ENCODE results near the gene ELK4. TPM values are rescaled to one million over a fixed set of nuclear protein-coding genes. Genes with fewer than 3 reads are reported as not detected.

The ELK4 gene
- total and polyA plus RNA-seq, 2 experiments from 2014 or later: 5.1 to 19.7 TPM

DNA sequence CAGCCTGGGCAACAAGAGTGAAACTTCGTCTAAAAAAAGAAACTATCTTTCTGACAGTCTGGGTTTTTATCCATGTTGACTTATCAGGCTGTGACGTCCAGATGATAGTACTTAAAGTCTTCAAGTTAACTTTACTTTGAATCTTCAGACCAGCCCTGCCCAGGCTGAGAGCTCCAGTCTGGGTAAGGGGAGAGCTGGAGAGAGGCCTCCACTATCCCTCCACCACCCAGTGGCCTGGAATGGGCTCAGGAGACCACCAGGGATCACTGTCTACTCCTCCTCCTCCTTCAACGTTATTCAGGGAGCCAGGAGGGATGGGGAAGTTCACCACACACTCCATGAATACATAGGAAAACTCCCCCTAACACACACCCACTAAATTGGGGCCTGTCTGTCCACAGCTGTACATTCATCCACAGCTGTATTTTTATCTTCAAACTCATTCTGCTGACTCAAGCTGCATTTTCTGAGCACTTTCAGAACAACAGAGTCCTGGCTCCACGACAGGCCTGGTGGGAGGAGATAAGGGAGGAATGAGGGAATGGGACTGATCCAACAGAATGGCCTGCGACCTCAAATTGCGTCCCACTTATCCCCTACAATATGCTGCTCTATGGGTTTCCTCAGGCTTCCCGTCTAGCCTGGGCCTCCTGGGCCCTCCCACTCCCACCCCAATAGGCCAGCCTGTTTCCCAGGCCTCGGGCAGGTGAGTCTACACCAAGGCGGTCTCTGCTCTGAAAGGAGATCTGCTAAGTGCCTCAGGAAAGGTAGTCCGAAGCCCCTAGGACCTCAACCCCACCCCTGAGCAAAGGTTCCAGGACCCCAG lies 46.7 kb upstream of the ELK4 start:
- peaks cover 33% of the 10 kb centered on the region for H3K4me1 ChIP-seq (ENCODE audit: insufficient read depth)
- H3K36me3 ChIP-seq (ENCODE audit: insufficient read depth): no peaks in the 10 kb centered on the region
- peaks cover 4% of the 10 kb centered on the region; the same call in 1 of the 2 replicates for H4K20me1 ChIP-seq (replicated peaks; ENCODE audit: insufficient read depth)
- TF ChIP-seq, protein P1, sequence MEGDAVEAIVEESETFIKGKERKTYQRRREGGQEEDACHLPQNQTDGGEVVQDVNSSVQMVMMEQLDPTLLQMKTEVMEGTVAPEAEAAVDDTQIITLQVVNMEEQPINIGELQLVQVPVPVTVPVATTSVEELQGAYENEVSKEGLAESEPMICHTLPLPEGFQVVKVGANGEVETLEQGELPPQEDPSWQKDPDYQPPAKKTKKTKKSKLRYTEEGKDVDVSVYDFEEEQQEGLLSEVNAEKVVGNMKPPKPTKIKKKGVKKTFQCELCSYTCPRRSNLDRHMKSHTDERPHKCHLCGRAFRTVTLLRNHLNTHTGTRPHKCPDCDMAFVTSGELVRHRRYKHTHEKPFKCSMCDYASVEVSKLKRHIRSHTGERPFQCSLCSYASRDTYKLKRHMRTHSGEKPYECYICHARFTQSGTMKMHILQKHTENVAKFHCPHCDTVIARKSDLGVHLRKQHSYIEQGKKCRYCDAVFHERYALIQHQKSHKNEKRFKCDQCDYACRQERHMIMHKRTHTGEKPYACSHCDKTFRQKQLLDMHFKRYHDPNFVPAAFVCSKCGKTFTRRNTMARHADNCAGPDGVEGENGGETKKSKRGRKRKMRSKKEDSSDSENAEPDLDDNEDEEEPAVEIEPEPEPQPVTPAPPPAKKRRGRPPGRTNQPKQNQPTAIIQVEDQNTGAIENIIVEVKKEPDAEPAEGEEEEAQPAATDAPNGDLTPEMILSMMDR (conservative IDR thresholded peaks at IDR 0.05; ENCODE audit: low read depth in 2 of 2): no peak
- TF ChIP-seq, protein P2, sequence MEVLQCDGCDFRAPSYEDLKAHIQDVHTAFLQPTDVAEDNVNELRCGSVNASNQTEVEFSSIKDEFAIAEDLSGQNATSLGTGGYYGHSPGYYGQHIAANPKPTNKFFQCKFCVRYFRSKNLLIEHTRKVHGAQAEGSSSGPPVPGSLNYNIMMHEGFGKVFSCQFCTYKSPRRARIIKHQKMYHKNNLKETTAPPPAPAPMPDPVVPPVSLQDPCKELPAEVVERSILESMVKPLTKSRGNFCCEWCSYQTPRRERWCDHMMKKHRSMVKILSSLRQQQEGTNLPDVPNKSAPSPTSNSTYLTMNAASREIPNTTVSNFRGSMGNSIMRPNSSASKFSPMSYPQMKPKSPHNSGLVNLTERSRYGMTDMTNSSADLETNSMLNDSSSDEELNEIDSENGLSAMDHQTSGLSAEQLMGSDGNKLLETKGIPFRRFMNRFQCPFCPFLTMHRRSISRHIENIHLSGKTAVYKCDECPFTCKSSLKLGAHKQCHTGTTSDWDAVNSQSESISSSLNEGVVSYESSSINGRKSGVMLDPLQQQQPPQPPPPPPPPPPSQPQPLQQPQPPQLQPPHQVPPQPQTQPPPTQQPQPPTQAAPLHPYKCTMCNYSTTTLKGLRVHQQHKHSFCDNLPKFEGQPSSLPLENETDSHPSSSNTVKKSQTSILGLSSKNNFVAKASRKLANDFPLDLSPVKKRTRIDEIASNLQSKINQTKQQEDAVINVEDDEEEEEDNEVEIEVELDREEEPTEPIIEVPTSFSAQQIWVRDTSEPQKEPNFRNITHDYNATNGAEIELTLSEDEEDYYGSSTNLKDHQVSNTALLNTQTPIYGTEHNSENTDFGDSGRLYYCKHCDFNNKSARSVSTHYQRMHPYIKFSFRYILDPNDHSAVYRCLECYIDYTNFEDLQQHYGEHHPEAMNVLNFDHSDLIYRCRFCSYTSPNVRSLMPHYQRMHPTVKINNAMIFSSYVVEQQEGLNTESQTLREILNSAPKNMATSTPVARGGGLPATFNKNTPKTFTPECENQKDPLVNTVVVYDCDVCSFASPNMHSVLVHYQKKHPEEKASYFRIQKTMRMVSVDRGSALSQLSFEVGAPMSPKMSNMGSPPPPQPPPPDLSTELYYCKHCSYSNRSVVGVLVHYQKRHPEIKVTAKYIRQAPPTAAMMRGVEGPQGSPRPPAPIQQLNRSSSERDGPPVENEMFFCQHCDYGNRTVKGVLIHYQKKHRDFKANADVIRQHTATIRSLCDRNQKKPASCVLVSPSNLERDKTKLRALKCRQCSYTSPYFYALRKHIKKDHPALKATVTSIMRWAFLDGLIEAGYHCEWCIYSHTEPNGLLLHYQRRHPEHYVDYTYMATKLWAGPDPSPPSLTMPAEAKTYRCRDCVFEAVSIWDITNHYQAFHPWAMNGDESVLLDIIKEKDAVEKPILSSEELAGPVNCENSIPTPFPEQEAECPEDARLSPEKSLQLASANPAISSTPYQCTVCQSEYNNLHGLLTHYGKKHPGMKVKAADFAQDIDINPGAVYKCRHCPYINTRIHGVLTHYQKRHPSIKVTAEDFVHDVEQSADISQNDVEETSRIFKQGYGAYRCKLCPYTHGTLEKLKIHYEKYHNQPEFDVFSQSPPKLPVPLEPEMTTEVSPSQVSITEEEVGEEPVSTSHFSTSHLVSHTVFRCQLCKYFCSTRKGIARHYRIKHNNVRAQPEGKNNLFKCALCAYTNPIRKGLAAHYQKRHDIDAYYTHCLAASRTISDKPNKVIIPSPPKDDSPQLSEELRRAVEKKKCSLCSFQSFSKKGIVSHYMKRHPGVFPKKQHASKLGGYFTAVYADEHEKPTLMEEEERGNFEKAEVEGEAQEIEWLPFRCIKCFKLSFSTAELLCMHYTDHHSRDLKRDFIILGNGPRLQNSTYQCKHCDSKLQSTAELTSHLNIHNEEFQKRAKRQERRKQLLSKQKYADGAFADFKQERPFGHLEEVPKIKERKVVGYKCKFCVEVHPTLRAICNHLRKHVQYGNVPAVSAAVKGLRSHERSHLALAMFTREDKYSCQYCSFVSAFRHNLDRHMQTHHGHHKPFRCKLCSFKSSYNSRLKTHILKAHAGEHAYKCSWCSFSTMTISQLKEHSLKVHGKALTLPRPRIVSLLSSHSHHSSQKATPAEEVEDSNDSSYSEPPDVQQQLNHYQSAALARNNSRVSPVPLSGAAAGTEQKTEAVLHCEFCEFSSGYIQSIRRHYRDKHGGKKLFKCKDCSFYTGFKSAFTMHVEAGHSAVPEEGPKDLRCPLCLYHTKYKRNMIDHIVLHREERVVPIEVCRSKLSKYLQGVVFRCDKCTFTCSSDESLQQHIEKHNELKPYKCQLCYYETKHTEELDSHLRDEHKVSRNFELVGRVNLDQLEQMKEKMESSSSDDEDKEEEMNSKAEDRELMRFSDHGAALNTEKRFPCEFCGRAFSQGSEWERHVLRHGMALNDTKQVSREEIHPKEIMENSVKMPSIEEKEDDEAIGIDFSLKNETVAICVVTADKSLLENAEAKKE (CRISPR knock-in tag; IDR thresholded peaks at IDR 0.05): no peak
- TF ChIP-seq STAT1 (IDR thresholded peaks at IDR 0.05; ENCODE audit: unreplicated experiment) (no peak), JUNB (IDR thresholded peaks at IDR 0.05; ENCODE audit: unreplicated experiment) (no peak), EZH2phosphoT487 (IDR thresholded peaks at IDR 0.05; ENCODE audit: unreplicated experiment) (no peak), CREB1 (CRISPR knock-in tag; IDR thresholded peaks at IDR 0.05; ENCODE audit: low read depth) (no peak), NANOG (IDR thresholded peaks at IDR 0.05; ENCODE audit: borderline replicate concordance) (no peak), POLR2AphosphoS5 (IDR thresholded peaks at IDR 0.05; ENCODE audit: low read depth) (no peak), EZH2 (IDR thresholded peaks at IDR 0.05; ENCODE audit: low read depth, unreplicated experiment) (no peak), ZNF114 (CRISPR knock-in tag; IDR thresholded peaks at IDR 0.05) (no peak), ZNF331 (CRISPR knock-in tag; IDR thresholded peaks at IDR 0.05; ENCODE audit: low read depth) (no peak)
- TF ChIP-seq, protein P3, sequence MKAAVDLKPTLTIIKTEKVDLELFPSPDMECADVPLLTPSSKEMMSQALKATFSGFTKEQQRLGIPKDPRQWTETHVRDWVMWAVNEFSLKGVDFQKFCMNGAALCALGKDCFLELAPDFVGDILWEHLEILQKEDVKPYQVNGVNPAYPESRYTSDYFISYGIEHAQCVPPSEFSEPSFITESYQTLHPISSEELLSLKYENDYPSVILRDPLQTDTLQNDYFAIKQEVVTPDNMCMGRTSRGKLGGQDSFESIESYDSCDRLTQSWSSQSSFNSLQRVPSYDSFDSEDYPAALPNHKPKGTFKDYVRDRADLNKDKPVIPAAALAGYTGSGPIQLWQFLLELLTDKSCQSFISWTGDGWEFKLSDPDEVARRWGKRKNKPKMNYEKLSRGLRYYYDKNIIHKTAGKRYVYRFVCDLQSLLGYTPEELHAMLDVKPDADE (IDR thresholded peaks at IDR 0.05): no peak
- TF ChIP-seq, protein P4, sequence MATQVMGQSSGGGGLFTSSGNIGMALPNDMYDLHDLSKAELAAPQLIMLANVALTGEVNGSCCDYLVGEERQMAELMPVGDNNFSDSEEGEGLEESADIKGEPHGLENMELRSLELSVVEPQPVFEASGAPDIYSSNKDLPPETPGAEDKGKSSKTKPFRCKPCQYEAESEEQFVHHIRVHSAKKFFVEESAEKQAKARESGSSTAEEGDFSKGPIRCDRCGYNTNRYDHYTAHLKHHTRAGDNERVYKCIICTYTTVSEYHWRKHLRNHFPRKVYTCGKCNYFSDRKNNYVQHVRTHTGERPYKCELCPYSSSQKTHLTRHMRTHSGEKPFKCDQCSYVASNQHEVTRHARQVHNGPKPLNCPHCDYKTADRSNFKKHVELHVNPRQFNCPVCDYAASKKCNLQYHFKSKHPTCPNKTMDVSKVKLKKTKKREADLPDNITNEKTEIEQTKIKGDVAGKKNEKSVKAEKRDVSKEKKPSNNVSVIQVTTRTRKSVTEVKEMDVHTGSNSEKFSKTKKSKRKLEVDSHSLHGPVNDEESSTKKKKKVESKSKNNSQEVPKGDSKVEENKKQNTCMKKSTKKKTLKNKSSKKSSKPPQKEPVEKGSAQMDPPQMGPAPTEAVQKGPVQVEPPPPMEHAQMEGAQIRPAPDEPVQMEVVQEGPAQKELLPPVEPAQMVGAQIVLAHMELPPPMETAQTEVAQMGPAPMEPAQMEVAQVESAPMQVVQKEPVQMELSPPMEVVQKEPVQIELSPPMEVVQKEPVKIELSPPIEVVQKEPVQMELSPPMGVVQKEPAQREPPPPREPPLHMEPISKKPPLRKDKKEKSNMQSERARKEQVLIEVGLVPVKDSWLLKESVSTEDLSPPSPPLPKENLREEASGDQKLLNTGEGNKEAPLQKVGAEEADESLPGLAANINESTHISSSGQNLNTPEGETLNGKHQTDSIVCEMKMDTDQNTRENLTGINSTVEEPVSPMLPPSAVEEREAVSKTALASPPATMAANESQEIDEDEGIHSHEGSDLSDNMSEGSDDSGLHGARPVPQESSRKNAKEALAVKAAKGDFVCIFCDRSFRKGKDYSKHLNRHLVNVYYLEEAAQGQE (IDR thresholded peaks at IDR 0.05; ENCODE audit: unreplicated experiment): no peak
- Mint-ChIP-seq H3K4me1 (peaks cover 44% of the 10 kb centered on the region), H3K27me3 (ENCODE audit: insufficient read depth, low read depth, poor library complexity) (peaks cover 26% of the 10 kb centered on the region), H3K27ac (no peak overlapping the region), H3K36me3 (ENCODE audit: low read depth) (no peaks in the 10 kb centered on the region; the same call in 2 of the 3 replicates), H3K4me3 (peak overlapping the region; percentile 79), H3K9me3 (no peaks in the 10 kb centered on the region; the same call in 2 of the 3 replicates)
- no peak overlapping the region for H3K27ac ChIP-seq (ENCODE audit: low read depth)
- peak; percentile 25 for ATAC-seq
- peaks cover 43% of the 10 kb centered on the region for H3K79me2 ChIP-seq (replicated peaks; ENCODE audit: insufficient read depth)
- H3K4me3 ChIP-seq: peak overlapping the region; percentile 82; the same call in 1 of the 2 replicates
- H3K9me2 ChIP-seq (ENCODE audit: insufficient read depth): no peaks in the 10 kb centered on the region
- H3K4me2 ChIP-seq: peak overlapping the region; percentile 92
- peaks cover 12% of the 10 kb centered on the region for H3K27me3 ChIP-seq (ENCODE audit: insufficient read depth)
- no peak for DNase-seq (ENCODE audit: low spot score)
- 0 out of 2 replicates have a peak, but pooled peaks cover 10% of the 10 kb centered on the region for H3F3A ChIP-seq (replicated peaks; ENCODE audit: low read depth)
- H2AFZ ChIP-seq: no peak overlapping the region

All from GM23338 (cell line).